Head of caudate nucleus (tissue), 42 donors: ENCODE results near the gene HPS5.
"Not testable (repeated sequence)": the region's sequence is repeated elsewhere in the genome, so short reads cannot be mapped to it uniquely, and the experiment has no call there.

ENCODE experiments used
- DNase-seq, 42 donors: peaks; one replicate each; pipeline versions ENCODE4 v3.0.0 to v3.0.0-alpha.2; 2020 to 2021; ENCODE audit warnings: mixed read lengths in 7 of 42
- intact Hi-C: fragments of 100-400 bp; cut with DNase I; formaldehyde crosslinking; loops from one replicate; pipeline ENCODE4 v1.15.0; 2022

HPS5 gene

GRCh38 chr11:18323881-18324280 lies 1.9 kb upstream of the HPS5 start:
- DNase-seq, result not testable (repeated sequence)
- intact Hi-C loops, result loop anchor here (2.0 kb wide), 2 partner anchors 71 to 203 kb away; partner anchors contain the start of genes LDHA and TSG101

GRCh38 chr11:18322818-18323570 lies 1.1 kb upstream of the HPS5 start:
- no peak for DNase-seq
- intact Hi-C loops, result loop anchor here (2.0 kb wide), 2 partner anchors 72 to 204 kb away; partner anchors contain the start of genes LDHA and TSG101

GRCh38 chr11:18321578-18321968 lies 367 bp downstream of the HPS5 start:
- no peak for DNase-seq
- intact Hi-C loops, result no loop called here

- no peak for DNase-seq
- intact Hi-C loops, result no loop called here
Observed at GRCh38 chr11:18320617-18321016, 1.3 kb downstream of the HPS5 start.

GRCh38 chr11:18319914-18320313 lies 2.0 kb downstream of the HPS5 start:
- intact Hi-C loops, result no loop called here
- DNase-seq, result no peak

GRCh38 chr11:18317551-18317950 lies 4.4 kb downstream of the HPS5 start:
- intact Hi-C loops, result no loop called here
- no peak for DNase-seq

- intact Hi-C loops, result no loop called here
- no peak for DNase-seq
Observed at GRCh38 chr11:18315893-18316292, 6.0 kb downstream of the HPS5 start.

- intact Hi-C loops, result no loop called here
- DNase-seq, result no peak
Observed at GRCh38 chr11:18314784-18315523, 7.0 kb downstream of the HPS5 start.

- intact Hi-C loops, result no loop called here
- DNase-seq, result no peak
Observed at GRCh38 chr11:18313965-18314763, 7.8 kb downstream of the HPS5 start.

- intact Hi-C loops, result no loop called here
- DNase-seq, result no peak
Observed at GRCh38 chr11:18312663-18313420, 9.1 kb downstream of the HPS5 start.

GRCh38 chr11:18312012-18312411 lies 9.9 kb downstream of the HPS5 start:
- DNase-seq, result no peak
- intact Hi-C loops, result no loop called here

GRCh38 chr11:18310800-18311340 lies 11.1 kb downstream of the HPS5 start:
- intact Hi-C loops, result no loop called here

GRCh38 chr11:18309691-18310090 lies 12.2 kb downstream of the HPS5 start:
- intact Hi-C loops, result no loop called here

More at GRCh38 chr11:18310800-18311340, 11.1 kb downstream of the HPS5 start:
- DNase-seq, result no peak

GRCh38 chr11:18308242-18308641 lies 13.7 kb downstream of the HPS5 start:
- no peak for DNase-seq
- intact Hi-C loops, result no loop called here

More at GRCh38 chr11:18309691-18310090, 12.2 kb downstream of the HPS5 start:
- no peak for DNase-seq

- no peak for DNase-seq
- intact Hi-C loops, result no loop called here
Observed at GRCh38 chr11:18307461-18308139, 14.3 kb downstream of the HPS5 start.

- intact Hi-C loops, result no loop called here
- DNase-seq, result no peak
Observed at GRCh38 chr11:18304745-18305144, 17.2 kb downstream of the HPS5 start.

- intact Hi-C loops, result no loop called here
- DNase-seq, result no peak
Observed at GRCh38 chr11:18299721-18300120, 22.2 kb downstream of the HPS5 start.

- peak in 2 of 42 donors; percentile 8 to 17 for DNase-seq
- intact Hi-C loops, result no loop called here
Observed at GRCh38 chr11:18295316-18295715, 26.6 kb downstream of the HPS5 start.
